Mesenteric fat pad (tissue), 1 donor: ENCODE measurements around the gene SLC24A4. TPM values are rescaled to one million over a fixed set of nuclear protein-coding genes. Genes with fewer than 3 reads are reported as not detected.

Experiments used
- DNase-seq: peaks from one replicate; pipeline ENCODE4 v3.0.0-alpha.2; 2020; ENCODE audit warnings: low spot score
- long read RNA-seq: library from polyadenylated mRNA; unstranded; transcript quantifications from one replicate; pipeline ENCODE4 v2.0.0, GENCODE V29; 2020
- total RNA-seq: library from RNA; stranded (reverse); fragmentation: NEBNext Ultra II Directional; extraction: Animal tissue kit (Norgen Biotek cat#: 25700); gene quantifications from one replicate; pipeline ENCODE4 v1.2.1, GENCODE V29; 2021
- donor health status: DM: yes; HTN: yes; CAD: no.

The SLC24A4 gene, protein sequence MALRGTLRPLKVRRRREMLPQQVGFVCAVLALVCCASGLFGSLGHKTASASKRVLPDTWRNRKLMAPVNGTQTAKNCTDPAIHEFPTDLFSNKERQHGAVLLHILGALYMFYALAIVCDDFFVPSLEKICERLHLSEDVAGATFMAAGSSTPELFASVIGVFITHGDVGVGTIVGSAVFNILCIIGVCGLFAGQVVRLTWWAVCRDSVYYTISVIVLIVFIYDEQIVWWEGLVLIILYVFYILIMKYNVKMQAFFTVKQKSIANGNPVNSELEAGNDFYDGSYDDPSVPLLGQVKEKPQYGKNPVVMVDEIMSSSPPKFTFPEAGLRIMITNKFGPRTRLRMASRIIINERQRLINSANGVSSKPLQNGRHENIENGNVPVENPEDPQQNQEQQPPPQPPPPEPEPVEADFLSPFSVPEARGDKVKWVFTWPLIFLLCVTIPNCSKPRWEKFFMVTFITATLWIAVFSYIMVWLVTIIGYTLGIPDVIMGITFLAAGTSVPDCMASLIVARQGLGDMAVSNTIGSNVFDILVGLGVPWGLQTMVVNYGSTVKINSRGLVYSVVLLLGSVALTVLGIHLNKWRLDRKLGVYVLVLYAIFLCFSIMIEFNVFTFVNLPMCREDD
- total RNA-seq, result 0.77 TPM
- long read RNA-seq, partial matches to known transcripts, result 0 of 2 reads
- long read RNA-seq, other reads (novel, unspliced or antisense), result 2 of 2 reads

- no peak for DNase-seq
These were observed at the start of gene SLC24A4 for GRCh38 chr14:92323011-92323915. Gene SLC24A4, plus strand, starts transcription at chr14:92323165. Its CDS starts 666 bp downstream, at chr14:92323831.

DNA sequence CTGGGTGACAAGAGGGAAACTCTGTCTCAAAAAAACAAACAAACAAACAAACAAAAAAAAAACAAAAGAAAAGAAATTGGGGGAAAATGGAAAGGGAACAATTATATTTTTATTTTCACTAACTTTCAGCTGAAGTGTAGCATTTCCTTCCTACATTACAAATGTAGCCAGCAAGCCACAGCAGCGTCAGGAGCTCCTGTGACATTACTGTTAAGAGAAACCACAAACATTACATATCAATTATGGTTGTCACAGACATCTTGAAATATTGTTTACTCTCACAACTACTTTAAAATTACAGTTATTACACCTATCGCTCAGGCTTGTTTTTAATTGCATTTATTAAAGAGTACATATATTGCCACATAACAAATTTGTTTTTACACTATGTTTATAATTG is 49.8 kb upstream of the SLC24A4 start:
- DNase-seq, result no peak

GRCh38 chr14:92274055-92274454 is 48.9 kb upstream of the SLC24A4 start:
- no peak for DNase-seq

- DNase-seq, result no peak
These were observed 46.9 kb upstream of the SLC24A4 start for GRCh38 chr14:92276074-92276473.

DNA sequence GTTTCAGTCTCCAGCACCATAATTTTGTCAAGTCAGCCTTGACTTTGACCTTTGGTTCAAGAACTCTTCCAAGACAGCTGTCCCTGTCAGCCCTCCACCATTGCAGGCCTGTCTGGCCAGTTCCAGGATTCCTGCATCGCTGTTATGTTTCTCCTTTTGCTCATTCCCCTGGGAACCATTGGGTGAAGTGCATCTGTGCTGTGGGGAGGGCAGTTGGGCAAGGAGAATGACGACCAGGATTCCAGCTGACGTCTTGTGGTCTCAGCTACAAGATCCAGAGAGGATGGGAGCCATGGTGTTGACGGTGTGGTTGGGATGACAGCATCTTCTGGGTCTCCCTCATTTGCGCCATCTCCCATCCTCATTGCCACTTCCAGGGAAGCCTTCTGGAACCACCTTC is 45.9 kb upstream of the SLC24A4 start:
- DNase-seq, result no peak

- DNase-seq, result no peak
These were observed 42.3 kb upstream of the SLC24A4 start for GRCh38 chr14:92280554-92281262.

- no peak for DNase-seq
These were observed 40.3 kb upstream of the SLC24A4 start for GRCh38 chr14:92282669-92283068.

- DNase-seq, result no peak
These were observed 37.7 kb upstream of the SLC24A4 start for GRCh38 chr14:92285311-92285710.

DNA sequence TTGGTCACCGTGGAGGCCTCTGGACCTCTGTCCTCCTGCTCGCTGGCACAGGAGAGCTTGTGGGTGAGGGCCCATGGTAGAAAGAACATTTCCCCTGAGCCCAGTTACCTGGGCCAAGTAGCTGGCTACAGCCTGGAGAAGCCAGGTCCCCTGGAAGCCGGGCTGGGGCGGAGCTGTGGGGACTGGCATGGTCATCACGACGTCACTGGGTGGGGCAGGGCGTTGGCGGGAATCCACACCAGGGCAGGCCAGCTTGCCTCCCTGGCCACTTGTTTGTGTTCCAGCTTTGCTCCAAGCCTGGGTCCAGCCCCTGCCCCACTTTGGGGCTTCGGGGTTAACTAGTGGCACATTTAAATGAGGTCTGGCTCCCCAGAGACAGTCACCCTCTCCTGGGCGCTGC is 35.0 kb upstream of the SLC24A4 start:
- DNase-seq, result no peak

DNA sequence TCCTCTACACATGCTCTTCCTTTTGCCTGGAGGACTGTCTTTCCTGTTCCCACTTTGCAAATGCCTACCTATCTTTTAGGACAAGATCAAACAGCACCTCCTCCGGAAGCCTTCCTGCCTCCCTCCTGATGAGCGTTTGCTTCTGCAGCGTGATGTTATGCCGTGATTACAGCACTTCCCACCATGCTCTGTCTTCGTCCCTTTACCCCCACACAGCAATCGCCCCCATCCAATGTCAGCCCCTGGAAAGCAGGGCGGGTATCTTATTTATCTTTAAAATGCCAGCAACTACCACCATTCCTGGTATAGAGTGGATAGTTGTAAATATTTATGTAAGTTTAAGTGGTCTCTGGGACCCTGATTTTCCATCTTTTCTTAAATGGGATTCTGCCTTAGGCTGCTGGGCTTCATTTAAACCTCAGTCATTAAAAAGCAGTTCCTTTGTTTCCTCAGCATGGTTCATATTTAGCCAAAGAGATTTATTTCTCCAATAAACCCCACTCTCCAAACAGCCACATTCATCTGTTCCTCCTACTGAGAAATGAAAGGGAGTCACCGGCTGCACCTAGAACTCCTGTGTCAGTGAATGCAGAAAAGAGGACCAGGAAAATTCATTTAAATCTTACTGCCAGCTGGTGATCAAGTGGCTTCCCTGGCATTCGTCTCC is 33.8 kb upstream of the SLC24A4 start:
- no peak for DNase-seq

DNA sequence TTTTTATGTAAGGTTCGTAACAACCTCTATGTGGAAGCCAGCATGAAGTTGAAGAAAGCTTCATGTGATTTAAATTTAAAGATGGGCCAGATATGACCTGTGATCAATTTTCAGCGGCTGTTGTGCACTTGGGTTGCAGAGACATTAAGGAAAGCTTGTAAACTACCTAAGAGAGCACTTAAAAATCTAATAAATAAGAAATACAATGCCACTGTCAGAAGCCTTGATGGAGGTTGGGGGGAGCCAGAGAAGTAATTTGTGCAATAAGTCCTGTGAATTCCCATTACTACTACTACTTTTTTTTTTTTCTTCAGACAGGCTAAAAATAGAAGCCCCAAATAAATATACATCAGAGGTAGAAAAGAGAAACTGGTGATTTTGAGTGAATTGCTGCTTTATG is 30.3 kb upstream of the SLC24A4 start:
- DNase-seq, result no peak

DNA sequence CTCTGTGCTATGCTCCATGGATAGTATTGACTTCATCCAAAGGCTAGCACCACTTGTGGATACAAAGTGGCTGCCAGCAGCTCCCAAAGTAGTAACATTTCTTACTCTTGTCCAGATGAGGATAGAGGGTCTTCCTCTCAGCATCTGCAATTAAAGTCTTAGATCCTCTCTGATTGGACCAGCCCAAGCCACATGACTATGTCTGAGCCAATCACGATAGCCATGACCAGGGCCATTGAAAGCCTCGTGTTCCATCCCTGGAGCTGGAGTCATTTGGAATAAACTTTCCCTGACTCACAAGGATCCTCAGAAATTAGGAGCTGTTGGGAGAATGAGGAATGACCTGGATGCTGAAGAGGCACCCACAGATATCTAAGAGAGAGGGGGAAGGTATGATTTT is 28.5 kb upstream of the SLC24A4 start:
- no peak for DNase-seq

- DNase-seq, result no peak
These were observed 25.0 kb upstream of the SLC24A4 start for GRCh38 chr14:92297818-92298595.

DNA sequence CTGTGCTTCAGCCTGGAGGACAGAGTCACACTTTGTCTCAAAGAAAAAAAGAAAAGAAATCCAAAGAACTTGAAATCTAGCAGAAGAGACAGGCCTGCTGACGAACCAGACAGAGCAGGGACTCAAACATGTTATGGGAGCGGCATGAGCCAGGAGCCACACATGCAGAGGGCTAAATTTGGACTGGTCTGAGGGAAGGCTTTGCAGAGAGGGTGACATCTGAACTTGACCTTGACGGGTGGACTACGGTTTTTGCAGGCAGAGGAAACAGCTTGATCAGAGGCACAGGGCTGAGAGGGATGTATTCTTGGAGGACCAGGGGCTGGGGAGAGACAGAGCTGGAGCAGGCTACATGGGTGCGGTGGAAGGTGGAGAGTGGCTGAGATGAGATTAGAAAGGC is 20.5 kb upstream of the SLC24A4 start:
- DNase-seq, result no peak

DNA sequence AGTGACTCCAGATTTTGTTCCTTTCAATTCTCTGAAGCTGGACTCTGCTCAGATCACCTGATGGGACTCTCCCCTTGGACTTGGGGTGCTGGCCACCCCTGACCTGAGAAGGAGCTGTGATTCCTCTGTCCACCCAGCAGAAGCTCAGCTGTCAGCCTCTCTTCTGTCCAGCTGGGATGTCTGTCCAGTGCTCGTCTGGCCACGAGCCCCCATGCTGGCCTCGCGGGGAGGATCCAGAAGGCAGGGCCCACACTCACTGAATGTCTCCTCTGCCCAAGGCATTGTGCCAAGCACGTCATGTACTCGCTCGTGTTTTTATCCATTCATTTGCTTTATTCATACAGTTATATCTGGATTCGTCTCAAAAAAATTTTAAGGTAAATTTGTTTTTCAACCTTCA is 14.2 kb upstream of the SLC24A4 start:
- DNase-seq, result peak; percentile 86

GRCh38 chr14:92309968-92310530 is 12.9 kb upstream of the SLC24A4 start:
- DNase-seq, result peak; percentile 20

- peak; percentile 57 for DNase-seq
These were observed 12.1 kb upstream of the SLC24A4 start for GRCh38 chr14:92310776-92311375.

- DNase-seq, result no peak
These were observed 8.8 kb upstream of the SLC24A4 start for GRCh38 chr14:92314182-92314581.
